Activated B cell treated with CpG ODN at 0.5 μM for 24 hours (primary cell): Measurements from ENCODE around the gene UQCRC1. TPM values are rescaled to one million over a fixed set of nuclear protein-coding genes. Genes with fewer than 3 reads are reported as not detected.

ENCODE experiments used
- ATAC-seq: fragments of 200-7000 bp; cut with Tn5 transposase; one replicate; pipeline ENCODE4 v1.10.0; 2021; ENCODE audit warnings: low read depth, mild to moderate bottlenecking, moderate library complexity
- CTCF ChIA-PET: fragments of 350-600 bp; sonication (Branson Sonifier 250); formaldehyde crosslinking; loops from one replicate; lab custom pipeline; 2021; ENCODE audit warnings: antibody characterized with exemption; lab: Charles Lee
- POLR2A ChIA-PET: fragments of 350-600 bp; sonication (Branson Sonifier 250); formaldehyde crosslinking; loops from one replicate; lab custom pipeline; 2021; ENCODE audit warnings: antibody characterized with exemption; lab: Charles Lee
- DNase-seq: peaks from one replicate; pipeline ENCODE4 v3.0.0; 2022
- H3K27ac Mint-ChIP-seq: one replicate; pipeline ENCODE4 v1.8.0; 2020; ENCODE audit warnings: mixed read lengths
- H3K27me3 Mint-ChIP-seq: one replicate; pipeline ENCODE4 v1.8.0; 2021; ENCODE audit warnings: mixed read lengths
- H3K36me3 Mint-ChIP-seq: one replicate; pipeline ENCODE4 v1.8.0; 2021; ENCODE audit warnings: low read depth, mixed read lengths
- H3K4me1 Mint-ChIP-seq: one replicate; pipeline ENCODE4 v1.8.0; 2021; ENCODE audit warnings: mixed read lengths
- H3K4me3 Mint-ChIP-seq: one replicate; pipeline ENCODE4 v1.8.0; 2020; ENCODE audit warnings: mild to moderate bottlenecking, mixed read lengths
- H3K9me3 Mint-ChIP-seq: one replicate; pipeline ENCODE4 v1.8.0; 2020; ENCODE audit warnings: mixed read lengths
- CTCF ChIP-seq: fragments of 200-600 bp; IDR thresholded peaks from one replicate; pipeline ENCODE4 v1.8.0; 2022; ENCODE audit warnings: antibody characterized with exemption, mild to moderate bottlenecking
- intact Hi-C: fragments of 100-400 bp; cut with micrococcal nuclease; formaldehyde crosslinking; loops from one replicate; pipeline ENCODE4 v1.15.1; 2024
- total RNA-seq: library from RNA; stranded (reverse); gene quantifications from 2 replicates; pipeline ENCODE4 v1.2.3, GENCODE V29; 2022

UQCRC1 gene
- total RNA-seq, 1 donor from 2014 or later = 117 TPM

GRCh38 chr3:48564022-48564421 is 45.4 kb downstream of the UQCRC1 start:
- POLR2A ChIA-PET = no interaction called here
- ATAC-seq = no peak
- H3K4me3 Mint-ChIP-seq = no peak overlapping the region
- H3K4me1 Mint-ChIP-seq = peaks cover 14% of the 10 kb centered on the region
- DNase-seq = no peak
- intact Hi-C loops = no loop called here
- H3K36me3 Mint-ChIP-seq = no peaks in the 10 kb centered on the region
- CTCF ChIA-PET = no interaction called here
- no peak overlapping the region for H3K27ac Mint-ChIP-seq
- no peaks in the 10 kb centered on the region for H3K27me3 Mint-ChIP-seq
- TF ChIP-seq CTCF = no peak
- no peaks in the 10 kb centered on the region for H3K9me3 Mint-ChIP-seq

GRCh38 chr3:48563382-48563918 is 46.0 kb downstream of the UQCRC1 start, which contains the start of gene UCN2:
Gene UCN2 (minus strand): TSS chr3:48563781. CDS start chr3:48563124, 657 bp downstream.
- DNase-seq = no peak
- Mint-ChIP-seq H3K36me3 (no peaks in the 10 kb centered on the region), H3K4me1 (peaks cover 17% of the 10 kb centered on the region), H3K4me3 (no peak within 1 kb of the TSS), H3K9me3 (no peaks in the 10 kb centered on the region), H3K27ac (no peak within 1 kb of the TSS), H3K27me3 (no peaks in the 10 kb centered on the region)
- TF ChIP-seq CTCF = no peak
- ChIA-PET CTCF (no interaction called here), POLR2A (interaction anchor here (0.6 kb wide), 1 partner anchor 328 kb away, joined by 7 read pairs; no protein-coding TSS in a partner anchor)
- no peak for ATAC-seq
- intact Hi-C loops = no loop called here

GRCh38 chr3:48562367-48563095 is 46.9 kb downstream of the UQCRC1 start:
- ATAC-seq (no peak), DNase-seq (no peak)
- intact Hi-C loops = no loop called here
- Mint-ChIP-seq H3K27ac (no peak overlapping the region), H3K27me3 (no peaks in the 10 kb centered on the region), H3K36me3 (no peaks in the 10 kb centered on the region), H3K4me1 (peaks cover 23% of the 10 kb centered on the region), H3K4me3 (no peak overlapping the region), H3K9me3 (no peaks in the 10 kb centered on the region)
- CTCF ChIA-PET = no interaction called here
- POLR2A ChIA-PET = interaction anchor here (0.6 kb wide), 1 partner anchor 86 kb away, joined by 5 read pairs; no protein-coding TSS in a partner anchor
- TF ChIP-seq CTCF = no peak

GRCh38 chr3:48561045-48561736 is 48.3 kb downstream of the UQCRC1 start:
- no peak overlapping the region for H3K4me3 Mint-ChIP-seq
- intact Hi-C loops = no loop called here
- ChIA-PET POLR2A (no interaction called here), CTCF (interaction anchor here (1.5 kb wide), 1 partner anchor 12 kb away, joined by 4 read pairs; no protein-coding TSS in a partner anchor)
- H3K9me3 Mint-ChIP-seq = no peaks in the 10 kb centered on the region
- H3K27me3 Mint-ChIP-seq = no peaks in the 10 kb centered on the region
- no peak overlapping the region for H3K27ac Mint-ChIP-seq
- no peaks in the 10 kb centered on the region for H3K36me3 Mint-ChIP-seq
- no peak for ATAC-seq
- TF ChIP-seq CTCF = no peak
- no peak for DNase-seq
- H3K4me1 Mint-ChIP-seq = peaks cover 30% of the 10 kb centered on the region

- Mint-ChIP-seq H3K27me3 (no peaks in the 10 kb centered on the region), H3K4me1 (peaks cover 32% of the 10 kb centered on the region), H3K9me3 (no peaks in the 10 kb centered on the region), H3K4me3 (no peak overlapping the region), H3K36me3 (no peaks in the 10 kb centered on the region), H3K27ac (no peak overlapping the region)
- ChIA-PET POLR2A (no interaction called here), CTCF (interaction anchor here (1.5 kb wide), 1 partner anchor 12 kb away, joined by 4 read pairs; no protein-coding TSS in a partner anchor)
- no peak for DNase-seq
- ATAC-seq = no peak
- no peak for TF ChIP-seq CTCF
- intact Hi-C loops = no loop called here
Measured at GRCh38 chr3:48560648-48561018, 48.8 kb downstream of the UQCRC1 start.
